ENCODE measurements around the gene PDE6D. TPM values are rescaled to one million over a fixed set of nuclear protein-coding genes. Genes with fewer than 3 reads are reported as not detected.

The PDE6D gene
- total and polyA plus RNA-seq, 2 of the 13 experiments (the other 11 are each of a cell fraction or from before 2014, with no cell fraction given), result 14.1 to 23.2 TPM

DNA sequence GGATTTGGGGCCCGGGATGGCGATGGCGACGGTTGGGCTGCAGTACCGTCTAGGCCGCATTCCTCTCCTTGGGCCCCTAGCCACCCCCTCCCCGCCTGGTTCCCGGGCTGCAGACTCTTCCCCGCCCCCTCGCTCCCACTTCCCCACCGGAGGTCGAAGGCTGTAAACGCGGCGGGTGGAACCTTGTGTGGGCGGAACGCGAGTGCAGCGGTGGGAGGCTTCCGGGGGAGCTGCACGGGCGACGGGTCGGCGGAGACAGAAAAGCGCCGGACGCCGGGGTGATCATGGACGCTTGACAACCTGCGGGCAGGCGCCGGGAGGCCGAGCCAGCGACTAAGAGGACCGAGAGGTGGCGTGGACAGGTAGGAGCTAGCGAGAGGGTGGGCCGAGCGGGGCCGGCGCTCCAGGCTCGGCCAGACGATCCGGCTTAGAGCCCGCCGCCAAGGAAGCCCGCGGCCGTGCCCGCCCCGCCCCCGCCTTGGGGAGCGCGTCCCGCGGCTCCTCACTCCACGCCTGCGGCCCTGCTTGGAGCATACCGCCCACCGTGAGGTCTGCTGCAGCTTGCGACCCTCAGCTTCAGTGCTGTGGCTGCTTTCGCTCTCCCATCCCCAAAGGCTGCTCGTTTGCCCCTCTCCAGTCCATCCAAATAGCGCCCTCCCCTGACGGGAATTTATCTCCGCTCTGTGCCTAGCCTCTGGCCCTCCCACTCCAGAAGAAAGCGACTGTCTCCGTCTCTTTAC, 5.3 kb upstream of the PDE6D start, which contains the start of gene COPS7B (continued):
- TF ChIP-seq, protein P1, sequence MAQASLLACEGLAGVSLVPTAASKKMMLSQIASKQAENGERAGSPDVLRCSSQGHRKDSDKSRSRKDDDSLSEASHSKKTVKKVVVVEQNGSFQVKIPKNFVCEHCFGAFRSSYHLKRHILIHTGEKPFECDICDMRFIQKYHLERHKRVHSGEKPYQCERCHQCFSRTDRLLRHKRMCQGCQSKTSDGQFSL (CRISPR knock-in tag; IDR thresholded peaks at IDR 0.05), result peak; percentile 65; the same call in 1 of the 2 replicates
- TF ChIP-seq SRSF1 (optimal IDR thresholded peaks at IDR 0.05; ENCODE audit: low read depth, low read length) (peak; percentile 98), BHLHE40 (IDR thresholded peaks at IDR 0.05; ENCODE audit: low read length) (peak; percentile 97), ZNF569 (CRISPR knock-in tag; IDR thresholded peaks at IDR 0.05; ENCODE audit: borderline replicate concordance) (peak; percentile 98; the same call in 1 of the 2 replicates), ZNF496 (CRISPR knock-in tag; IDR thresholded peaks at IDR 0.05; ENCODE audit: insufficient replicate concordance) (no peak), SETDB1 (CRISPR knock-in tag; IDR thresholded peaks at IDR 0.05; ENCODE audit: borderline replicate concordance) (no peak; the same call in 1 of the 2 replicates), RAD51 (IDR thresholded peaks at IDR 0.05; ENCODE audit: borderline replicate concordance) (no peak), ZNF292 (CRISPR knock-in tag; IDR thresholded peaks at IDR 0.05; ENCODE audit: borderline replicate concordance, low read depth) (peak; percentile 80; the same call in 1 of the 2 replicates), TBX3 (IDR thresholded peaks at IDR 0.05; ENCODE audit: borderline replicate concordance) (no peak), SOX5 (CRISPR knock-in tag; IDR thresholded peaks at IDR 0.05; ENCODE audit: borderline replicate concordance) (peak; percentile 46; the same call in 1 of the 2 replicates), SIX1 (CRISPR knock-in tag; IDR thresholded peaks at IDR 0.05; ENCODE audit: borderline replicate concordance) (peak; percentile 47; the same call in 1 of the 2 replicates), ZNF75D (CRISPR knock-in tag; IDR thresholded peaks at IDR 0.05; ENCODE audit: borderline replicate concordance) (no peak), FOXA1 (IDR thresholded peaks at IDR 0.05) (no peak), FOXA1 (CRISPR knock-in tag; IDR thresholded peaks at IDR 0.05) (peak; percentile 72), MTF2 (CRISPR knock-in tag; IDR thresholded peaks at IDR 0.05; ENCODE audit: borderline replicate concordance) (peak; percentile 87), ZNF788 (CRISPR knock-in tag; IDR thresholded peaks at IDR 0.05; ENCODE audit: borderline replicate concordance) (peak; percentile 100), EZH2 (conservative IDR thresholded peaks at IDR 0.05; ENCODE audit: low read depth, low read length) (no peak), RXRA (CRISPR knock-in tag; IDR thresholded peaks at IDR 0.05) (peak; percentile 91), NR3C1 (CRISPR knock-in tag; IDR thresholded peaks at IDR 0.05) (peak; percentile 95; the same call in 1 of the 2 replicates)
- TF ChIP-seq, protein P2, sequence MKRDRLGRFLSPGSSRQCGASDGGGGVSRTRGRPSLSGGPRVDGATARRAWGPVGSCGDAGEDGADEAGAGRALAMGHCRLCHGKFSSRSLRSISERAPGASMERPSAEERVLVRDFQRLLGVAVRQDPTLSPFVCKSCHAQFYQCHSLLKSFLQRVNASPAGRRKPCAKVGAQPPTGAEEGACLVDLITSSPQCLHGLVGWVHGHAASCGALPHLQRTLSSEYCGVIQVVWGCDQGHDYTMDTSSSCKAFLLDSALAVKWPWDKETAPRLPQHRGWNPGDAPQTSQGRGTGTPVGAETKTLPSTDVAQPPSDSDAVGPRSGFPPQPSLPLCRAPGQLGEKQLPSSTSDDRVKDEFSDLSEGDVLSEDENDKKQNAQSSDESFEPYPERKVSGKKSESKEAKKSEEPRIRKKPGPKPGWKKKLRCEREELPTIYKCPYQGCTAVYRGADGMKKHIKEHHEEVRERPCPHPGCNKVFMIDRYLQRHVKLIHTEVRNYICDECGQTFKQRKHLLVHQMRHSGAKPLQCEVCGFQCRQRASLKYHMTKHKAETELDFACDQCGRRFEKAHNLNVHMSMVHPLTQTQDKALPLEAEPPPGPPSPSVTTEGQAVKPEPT (CRISPR knock-in tag; IDR thresholded peaks at IDR 0.05; ENCODE audit: low read depth), result peak; percentile 94
- TF ChIP-seq, protein P3, sequence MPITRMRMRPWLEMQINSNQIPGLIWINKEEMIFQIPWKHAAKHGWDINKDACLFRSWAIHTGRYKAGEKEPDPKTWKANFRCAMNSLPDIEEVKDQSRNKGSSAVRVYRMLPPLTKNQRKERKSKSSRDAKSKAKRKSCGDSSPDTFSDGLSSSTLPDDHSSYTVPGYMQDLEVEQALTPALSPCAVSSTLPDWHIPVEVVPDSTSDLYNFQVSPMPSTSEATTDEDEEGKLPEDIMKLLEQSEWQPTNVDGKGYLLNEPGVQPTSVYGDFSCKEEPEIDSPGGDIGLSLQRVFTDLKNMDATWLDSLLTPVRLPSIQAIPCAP (CRISPR knock-in tag; IDR thresholded peaks at IDR 0.05; ENCODE audit: low read depth), result peak; percentile 81; the same call in 1 of the 2 replicates
- TF ChIP-seq, protein P4, sequence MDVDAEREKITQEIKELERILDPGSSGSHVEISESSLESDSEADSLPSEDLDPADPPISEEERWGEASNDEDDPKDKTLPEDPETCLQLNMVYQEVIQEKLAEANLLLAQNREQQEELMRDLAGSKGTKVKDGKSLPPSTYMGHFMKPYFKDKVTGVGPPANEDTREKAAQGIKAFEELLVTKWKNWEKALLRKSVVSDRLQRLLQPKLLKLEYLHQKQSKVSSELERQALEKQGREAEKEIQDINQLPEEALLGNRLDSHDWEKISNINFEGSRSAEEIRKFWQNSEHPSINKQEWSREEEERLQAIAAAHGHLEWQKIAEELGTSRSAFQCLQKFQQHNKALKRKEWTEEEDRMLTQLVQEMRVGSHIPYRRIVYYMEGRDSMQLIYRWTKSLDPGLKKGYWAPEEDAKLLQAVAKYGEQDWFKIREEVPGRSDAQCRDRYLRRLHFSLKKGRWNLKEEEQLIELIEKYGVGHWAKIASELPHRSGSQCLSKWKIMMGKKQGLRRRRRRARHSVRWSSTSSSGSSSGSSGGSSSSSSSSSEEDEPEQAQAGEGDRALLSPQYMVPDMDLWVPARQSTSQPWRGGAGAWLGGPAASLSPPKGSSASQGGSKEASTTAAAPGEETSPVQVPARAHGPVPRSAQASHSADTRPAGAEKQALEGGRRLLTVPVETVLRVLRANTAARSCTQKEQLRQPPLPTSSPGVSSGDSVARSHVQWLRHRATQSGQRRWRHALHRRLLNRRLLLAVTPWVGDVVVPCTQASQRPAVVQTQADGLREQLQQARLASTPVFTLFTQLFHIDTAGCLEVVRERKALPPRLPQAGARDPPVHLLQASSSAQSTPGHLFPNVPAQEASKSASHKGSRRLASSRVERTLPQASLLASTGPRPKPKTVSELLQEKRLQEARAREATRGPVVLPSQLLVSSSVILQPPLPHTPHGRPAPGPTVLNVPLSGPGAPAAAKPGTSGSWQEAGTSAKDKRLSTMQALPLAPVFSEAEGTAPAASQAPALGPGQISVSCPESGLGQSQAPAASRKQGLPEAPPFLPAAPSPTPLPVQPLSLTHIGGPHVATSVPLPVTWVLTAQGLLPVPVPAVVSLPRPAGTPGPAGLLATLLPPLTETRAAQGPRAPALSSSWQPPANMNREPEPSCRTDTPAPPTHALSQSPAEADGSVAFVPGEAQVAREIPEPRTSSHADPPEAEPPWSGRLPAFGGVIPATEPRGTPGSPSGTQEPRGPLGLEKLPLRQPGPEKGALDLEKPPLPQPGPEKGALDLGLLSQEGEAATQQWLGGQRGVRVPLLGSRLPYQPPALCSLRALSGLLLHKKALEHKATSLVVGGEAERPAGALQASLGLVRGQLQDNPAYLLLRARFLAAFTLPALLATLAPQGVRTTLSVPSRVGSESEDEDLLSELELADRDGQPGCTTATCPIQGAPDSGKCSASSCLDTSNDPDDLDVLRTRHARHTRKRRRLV (CRISPR knock-in tag; IDR thresholded peaks at IDR 0.05), result no peak
